T-helper 2 cell (primary cell): ENCODE results near the gene IFI27.

Source experiments
- DNase-seq, 5 experiments: peaks; one replicate each; pipeline versions ENCODE4 v3.0.0 to v3.0.0-alpha.2; 2012 to 2022

The IFI27 gene

GRCh38 chr14:94102768-94103482 lies 7.6 kb upstream of the IFI27 start:
- no peak for DNase-seq

GRCh38 chr14:94103554-94104150 lies 6.9 kb upstream of the IFI27 start:
- DNase-seq: no peak

GRCh38 chr14:94104731-94105130 lies 5.8 kb upstream of the IFI27 start:
- no peak for DNase-seq

GRCh38 chr14:94109915-94110250 lies 653 bp upstream of the IFI27 start:
- no peak for DNase-seq

- DNase-seq: no peak
Measured at GRCh38 chr14:94111276-94112095, 950 bp downstream of the IFI27 start.

- no peak for DNase-seq
Measured at GRCh38 chr14:94112513-94113063, 2.1 kb downstream of the IFI27 start.

DNA sequence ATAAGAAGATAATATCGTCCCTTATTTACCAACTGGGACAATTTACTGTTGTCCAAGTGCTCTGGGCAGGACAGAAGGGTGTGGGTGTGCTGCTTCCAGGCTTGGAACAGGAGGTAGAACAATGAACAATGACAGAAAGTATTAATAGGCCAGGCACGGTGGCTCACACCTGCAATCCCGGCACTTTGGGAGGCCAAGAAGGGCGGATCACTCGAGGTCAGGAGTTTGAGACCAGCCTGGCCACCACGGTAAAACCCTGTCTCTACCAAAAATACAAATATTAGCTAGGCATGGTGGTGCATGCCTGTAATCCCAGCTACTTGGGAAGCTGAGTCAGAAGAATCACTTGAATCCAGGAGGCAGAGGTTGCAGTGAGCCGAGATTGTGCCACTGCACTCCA lies 2.5 kb downstream of the IFI27 start:
- no peak for DNase-seq

DNA sequence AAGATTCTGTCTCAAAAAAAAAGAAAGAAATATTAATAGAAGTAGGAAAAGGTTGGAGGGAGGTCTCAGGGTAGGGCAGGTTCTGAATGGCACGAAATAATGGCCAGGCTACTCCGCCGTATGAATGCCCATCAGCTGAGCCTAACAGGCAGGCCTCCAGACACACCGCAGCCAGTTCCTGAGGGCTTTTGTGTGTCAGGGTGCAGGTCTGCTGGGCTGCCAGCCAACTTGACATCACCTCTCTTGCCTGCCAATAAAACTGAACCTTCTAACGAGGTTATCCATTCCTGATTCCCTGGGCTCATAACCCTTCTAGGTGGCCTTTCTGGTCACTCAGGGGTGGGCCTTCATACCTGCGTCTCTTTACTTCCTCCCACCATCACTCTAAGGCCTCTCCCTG lies 3.0 kb downstream of the IFI27 start:
- no peak for DNase-seq

DNA sequence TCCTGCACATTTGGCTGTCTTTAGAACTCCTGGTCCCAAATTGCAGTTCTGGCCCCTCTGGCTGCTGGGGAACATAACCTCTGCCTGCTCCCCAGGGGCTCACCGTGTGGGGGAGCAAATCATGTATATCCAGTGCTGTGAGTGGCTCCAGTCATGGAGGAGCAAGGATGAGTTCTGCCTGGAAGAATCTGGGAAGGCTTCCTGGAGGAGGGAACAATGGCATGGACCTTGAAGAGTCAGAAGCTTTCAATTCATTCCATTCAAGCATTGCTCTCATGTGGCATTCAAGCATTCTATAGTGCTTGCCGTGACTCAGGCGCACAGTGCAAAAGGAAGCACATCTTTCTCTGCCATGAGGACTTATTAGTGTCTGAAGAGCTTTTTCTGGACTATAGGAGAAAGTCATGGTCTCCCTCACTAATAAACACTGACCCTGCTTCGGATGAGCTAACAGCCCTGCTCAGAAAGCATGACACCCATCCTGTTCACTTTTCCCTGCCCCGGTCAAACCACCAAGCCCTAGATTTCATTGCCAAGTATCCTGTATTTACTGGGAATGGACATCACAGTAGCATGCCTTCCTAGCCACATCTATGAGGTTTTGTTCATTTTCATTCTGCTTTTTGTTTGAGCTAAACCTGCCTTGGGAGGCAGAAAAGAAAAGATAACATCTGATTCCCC lies 3.5 kb downstream of the IFI27 start:
- DNase-seq: no peak

DNA sequence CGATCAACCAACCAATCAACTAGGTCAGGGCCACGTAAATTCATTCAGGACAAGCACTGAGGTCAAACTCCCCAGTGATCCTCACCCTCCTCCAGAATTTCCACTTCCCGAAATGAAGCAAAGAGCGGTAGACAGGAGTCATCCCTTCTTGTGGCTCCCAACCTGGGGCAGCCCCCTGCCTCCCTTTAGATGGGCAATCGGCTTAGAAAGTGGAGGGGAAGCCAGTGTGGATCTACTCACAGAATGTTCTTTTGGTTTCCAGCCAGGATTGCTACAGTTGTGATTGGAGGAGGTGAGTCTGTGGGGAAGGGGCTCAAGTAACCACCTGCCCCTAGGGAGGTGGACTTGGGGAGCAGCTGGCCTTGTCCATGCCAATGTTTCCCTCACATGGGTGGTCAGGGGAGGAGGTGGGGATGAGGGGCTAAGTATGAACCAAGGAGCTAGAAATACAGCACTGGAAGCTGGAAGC lies 4.1 kb downstream of the IFI27 start:
- DNase-seq: no peak

DNA sequence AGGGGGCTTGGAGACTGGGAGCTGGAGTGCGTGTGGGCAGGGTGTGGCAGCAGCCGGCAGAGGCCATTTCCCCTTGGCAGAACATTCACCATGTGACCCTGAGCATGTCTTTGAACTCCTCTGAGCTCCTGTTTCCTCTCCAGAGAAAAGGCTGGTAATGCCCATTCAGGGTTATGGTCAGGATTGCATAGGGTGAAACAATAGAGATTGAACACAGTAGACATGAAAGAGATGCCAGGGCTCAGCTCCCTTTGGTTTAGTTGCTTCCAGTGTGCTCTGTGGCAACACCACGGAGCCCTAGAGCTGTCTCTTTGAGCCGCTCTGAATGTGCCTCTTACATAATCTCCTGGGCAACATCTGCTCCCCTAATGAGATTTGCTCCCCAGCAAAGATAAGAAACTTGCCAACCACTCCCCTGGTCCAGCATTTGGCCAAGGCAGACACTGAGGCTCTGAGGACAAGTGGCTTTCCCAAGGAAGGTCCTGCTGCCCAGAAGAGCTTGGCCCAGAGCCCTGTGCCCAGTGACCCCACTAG lies 4.6 kb downstream of the IFI27 start:
- DNase-seq: no peak

DNA sequence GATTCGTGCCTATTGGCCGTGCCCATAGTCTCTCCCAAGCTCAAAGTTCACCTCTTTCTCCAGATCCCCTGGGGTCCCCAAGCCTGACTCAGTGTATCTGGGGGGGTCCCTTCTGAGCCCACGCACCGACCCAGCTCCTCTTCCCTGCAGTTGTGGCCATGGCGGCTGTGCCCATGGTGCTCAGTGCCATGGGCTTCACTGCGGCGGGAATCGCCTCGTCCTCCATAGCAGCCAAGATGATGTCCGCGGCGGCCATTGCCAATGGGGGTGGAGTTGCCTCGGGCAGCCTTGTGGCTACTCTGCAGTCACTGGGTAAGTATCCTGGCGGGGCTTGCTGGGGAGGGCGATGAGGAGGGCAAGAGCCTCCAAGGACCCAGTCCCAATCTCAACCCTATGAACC lies 5.1 kb downstream of the IFI27 start:
- DNase-seq: no peak

- DNase-seq: no peak
Measured at GRCh38 chr14:94116701-94117100, 6.2 kb downstream of the IFI27 start.

DNA sequence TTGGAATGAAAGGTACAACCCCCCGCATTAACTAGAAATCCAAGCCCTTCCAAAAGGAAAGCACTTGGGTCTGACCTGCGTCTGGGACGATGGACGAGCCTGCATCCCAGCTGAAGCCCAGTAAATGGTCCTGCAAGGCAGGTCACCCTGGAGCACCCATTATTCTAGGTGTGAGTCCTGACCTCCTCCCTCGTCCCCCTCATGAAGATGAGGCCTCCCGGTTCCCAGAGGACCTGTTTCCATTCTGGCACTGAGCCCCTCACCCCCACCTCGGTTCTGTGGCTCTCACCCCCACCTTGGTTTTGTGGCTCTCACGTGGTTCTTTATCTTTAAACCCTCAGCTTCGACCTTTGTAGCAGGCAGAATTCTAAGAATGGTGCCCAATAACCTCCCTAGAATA lies 7.3 kb downstream of the IFI27 start:
- DNase-seq: no peak

- no peak for DNase-seq
Measured at GRCh38 chr14:94119071-94119470, 8.5 kb downstream of the IFI27 start.

DNA sequence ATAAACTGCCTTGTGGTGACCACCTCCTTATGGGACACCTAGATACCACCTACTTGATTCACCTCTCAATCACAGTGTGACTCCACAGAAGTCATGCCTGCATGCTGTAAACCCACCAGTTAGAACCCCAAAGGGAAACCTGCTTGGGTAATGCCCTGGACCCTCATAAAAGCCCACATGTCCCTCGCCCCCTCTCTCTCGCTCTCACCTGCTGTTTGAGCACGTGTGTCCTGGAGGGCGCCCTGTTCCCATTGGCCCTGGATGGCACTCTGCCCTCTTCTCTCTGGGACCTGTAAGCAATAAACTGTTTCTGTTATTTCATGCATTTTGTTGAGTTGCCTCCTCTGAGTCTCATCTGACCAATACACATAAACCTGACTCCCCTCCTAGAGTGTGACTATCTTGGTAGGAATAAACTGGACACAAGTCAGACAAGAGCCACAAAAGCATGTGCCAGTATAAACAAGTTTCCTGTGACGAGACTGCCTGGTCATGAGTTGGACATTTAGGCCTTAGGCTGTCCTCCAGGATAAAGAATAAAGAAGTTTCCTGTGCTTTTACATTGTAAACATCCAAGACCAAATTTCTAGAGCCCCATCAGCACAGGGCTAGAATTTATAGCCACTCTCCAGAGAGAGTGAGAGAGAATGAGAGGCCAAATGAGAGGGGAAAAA lies 10.3 kb downstream of the IFI27 start:
- no peak for DNase-seq

DNA sequence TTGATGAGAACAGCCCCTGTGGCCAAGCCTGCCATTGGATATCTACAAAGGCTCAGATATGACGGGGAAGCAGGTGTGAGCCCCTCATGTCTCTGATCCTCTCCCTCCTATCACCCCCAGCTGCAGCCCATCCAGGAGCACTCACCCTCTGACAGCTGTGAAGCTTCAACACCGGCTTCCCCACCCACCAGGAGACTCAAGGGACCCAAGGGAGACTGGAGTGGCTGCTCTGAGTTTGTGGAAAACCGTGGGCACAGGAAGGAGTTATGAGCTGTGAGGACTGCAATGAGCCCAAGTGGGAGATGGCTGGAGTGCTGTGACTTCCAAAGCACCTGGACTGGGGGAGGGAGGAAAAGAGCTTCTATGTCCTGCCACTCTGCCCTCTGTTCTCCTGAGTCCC lies 10.9 kb downstream of the IFI27 start:
- DNase-seq: no peak

DNA sequence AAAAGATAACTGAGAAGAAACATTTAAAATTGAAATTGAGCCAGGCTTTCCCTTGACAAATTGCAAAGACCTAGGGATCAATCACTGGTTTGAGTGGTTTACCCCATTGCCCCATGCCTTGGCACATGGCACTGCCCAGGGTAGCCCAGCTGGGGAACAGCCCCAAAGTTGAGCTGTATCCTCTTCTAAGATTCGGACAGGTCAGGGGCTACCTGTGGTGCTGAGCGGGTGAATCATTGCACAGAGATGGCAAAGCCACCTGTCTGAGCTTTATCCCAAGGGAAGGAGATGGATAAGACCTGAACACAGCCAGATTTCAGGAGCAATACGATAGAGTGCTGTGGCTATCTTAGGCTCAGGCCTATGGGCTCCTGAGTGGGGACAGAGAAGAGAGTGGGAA lies 11.9 kb downstream of the IFI27 start:
- no peak for DNase-seq

DNA sequence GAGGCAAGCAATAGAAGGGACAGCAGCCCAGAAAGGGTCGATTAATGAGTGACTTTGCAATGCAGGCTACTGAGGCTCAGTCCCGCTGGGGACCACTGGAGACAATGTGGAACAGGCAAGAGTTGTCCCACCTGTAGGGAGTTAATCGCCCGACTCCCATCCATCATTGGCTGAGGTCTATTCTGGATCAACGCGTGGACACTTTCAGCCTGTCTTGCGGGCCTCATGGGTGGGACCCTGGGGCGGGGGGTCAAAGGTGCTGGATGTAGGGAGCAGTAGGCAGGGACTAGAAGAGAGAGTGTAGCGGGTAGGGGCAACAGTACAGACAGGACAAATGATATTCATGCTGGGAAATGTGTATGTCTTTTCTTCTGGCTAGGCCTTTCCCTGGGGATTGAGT lies 12.8 kb downstream of the IFI27 start:
- DNase-seq: no peak

DNA sequence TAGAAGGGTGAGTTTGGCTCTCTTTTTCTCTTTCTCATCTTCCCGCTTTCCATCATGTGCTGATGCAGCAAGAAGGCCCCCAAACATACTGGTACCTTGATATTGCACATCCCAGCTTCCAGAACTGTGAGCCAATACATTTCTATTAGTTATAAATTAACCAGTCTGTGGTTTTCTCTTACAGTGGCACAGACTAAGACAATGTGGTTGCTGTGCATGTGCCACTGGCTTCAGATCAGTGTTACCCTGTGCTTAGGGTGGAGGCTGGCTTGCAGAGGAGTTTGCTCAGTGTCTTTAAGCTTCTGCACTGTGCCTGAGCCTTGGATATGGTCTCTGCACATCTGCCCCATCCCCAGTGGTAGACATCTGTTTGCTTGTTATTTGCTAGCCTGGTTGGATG lies 13.3 kb downstream of the IFI27 start:
- no peak for DNase-seq

- no peak for DNase-seq
Measured at GRCh38 chr14:94124582-94125377, 14.2 kb downstream of the IFI27 start.
